Astrocyte (in vitro differentiated cells and primary cell): Measurements from ENCODE around the gene SHISA9.

Experiments
- CTCF ChIP-seq: IDR thresholded peaks from 2 replicates; pipeline ENCODE4 v1.5.1; 2011; ENCODE audit warnings: low read depth, mild to moderate bottlenecking, inconsistent platforms, low read length, moderate library complexity; ENCODE audit not compliant: insufficient read depth
- EZH2 ChIP-seq: IDR thresholded peaks from 2 replicates; pipeline ENCODE4 v1.6.1; 2012; ENCODE audit warnings: mild to moderate bottlenecking, low read length, inconsistent platforms; ENCODE audit not compliant: insufficient read depth

GRCh38 chr16:13193721-13194120 lies 292.3 kb downstream of the SHISA9 start:
- TF ChIP-seq CTCF (no peak), EZH2 (no peak)
